A673 (cell line): ENCODE results near the gene OSBPL3.

ENCODE experiments used
- CTCF ChIP-seq: fragments of 300-800, 200-600 bp; sonication (generic); conservative IDR thresholded peaks from 2 replicates; pipeline ENCODE4 v1.5.1; 2017; ENCODE audit warnings: low read depth, mild to moderate bottlenecking, antibody characterized with exemption, low read length, moderate library complexity, mixed read lengths
- EZH2 ChIP-seq: fragments of 200-600 bp; sonication (generic); IDR thresholded peaks from 2 replicates; pipeline ENCODE4 v1.6.1; 2017; ENCODE audit warnings: borderline replicate concordance, low read depth, mild to moderate bottlenecking, mixed read lengths, antibody characterized with exemption, low read length; ENCODE audit not compliant: poor library complexity, severe bottlenecking

DNA sequence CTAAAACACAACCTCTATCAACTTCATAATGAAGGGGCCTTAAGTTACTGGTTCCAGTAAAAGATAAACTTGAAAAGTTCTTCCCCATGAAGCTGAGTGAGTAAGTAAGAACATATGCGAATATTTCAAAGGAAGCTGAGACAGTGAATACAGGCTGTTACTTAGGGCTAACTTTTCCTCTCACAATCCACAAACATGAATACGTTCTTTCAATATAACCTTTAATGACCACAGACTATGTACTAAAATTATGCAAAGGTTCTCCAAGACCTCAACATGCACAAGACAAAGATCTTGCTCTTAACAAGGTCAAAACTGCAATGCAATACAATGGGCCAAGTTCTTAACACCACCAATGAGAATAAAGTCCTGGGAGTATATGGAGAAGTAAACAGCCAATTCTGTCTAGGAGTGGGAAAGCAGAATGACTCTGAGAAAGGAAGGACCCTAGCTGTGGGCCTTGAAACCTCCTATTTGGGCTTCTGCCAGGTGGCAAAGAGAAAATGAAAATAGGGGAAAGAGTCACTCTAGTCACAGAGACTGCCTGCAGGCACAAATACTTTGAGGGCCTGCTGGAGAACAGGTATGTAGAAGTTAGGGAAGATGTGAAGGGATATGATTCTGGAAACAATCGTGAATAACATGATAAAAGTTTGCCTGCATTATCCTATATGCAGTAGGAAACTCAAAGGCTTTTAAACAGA lies 43.7 kb downstream of the OSBPL3 start:
- no peak for TF ChIP-seq CTCF
- no peak for TF ChIP-seq EZH2
